HG03469 (cell line): Measurements from ENCODE around the gene LRRK1.

Source experiments
- ATAC-seq: cut with Tn5 transposase; IDR thresholded peaks from one replicate; pipeline ENCODE4 v1.9.1; 2021; ENCODE audit warnings: mild to moderate bottlenecking, moderate library complexity, moderate number of reproducible peaks; ENCODE audit not compliant: unreplicated experiment

The LRRK1 gene

GRCh38 chr15:100891307-100892012 lies 27.7 kb upstream of the LRRK1 start:
- ATAC-seq, result no peak

- ATAC-seq, result no peak
These were observed 27.2 kb upstream of the LRRK1 start for GRCh38 chr15:100892013-100892355.

- no peak for ATAC-seq
These were observed 25.7 kb upstream of the LRRK1 start for GRCh38 chr15:100893261-100893963.

- ATAC-seq, result no peak
These were observed 25.2 kb upstream of the LRRK1 start for GRCh38 chr15:100893964-100894295.

- no peak for ATAC-seq
These were observed 23.4 kb upstream of the LRRK1 start for GRCh38 chr15:100895721-100896120.

GRCh38 chr15:100897221-100898151 lies 21.7 kb upstream of the LRRK1 start:
- ATAC-seq, result no peak

- no peak for ATAC-seq
These were observed 21.0 kb upstream of the LRRK1 start for GRCh38 chr15:100898152-100898490.

GRCh38 chr15:100898661-100899462 lies 20.3 kb upstream of the LRRK1 start:
- ATAC-seq, result no peak

- no peak for ATAC-seq
These were observed 19.6 kb upstream of the LRRK1 start for GRCh38 chr15:100899601-100900000.

GRCh38 chr15:100900136-100900794 lies 18.9 kb upstream of the LRRK1 start:
- ATAC-seq, result no peak

GRCh38 chr15:100900795-100901169 lies 18.4 kb upstream of the LRRK1 start:
- ATAC-seq, result no peak

GRCh38 chr15:100901296-100901695 lies 17.9 kb upstream of the LRRK1 start:
- no peak for ATAC-seq

GRCh38 chr15:100901702-100902435 lies 17.3 kb upstream of the LRRK1 start:
- ATAC-seq, result no peak

GRCh38 chr15:100902436-100903167 lies 16.6 kb upstream of the LRRK1 start:
- ATAC-seq, result no peak

- no peak for ATAC-seq
These were observed 16.0 kb upstream of the LRRK1 start for GRCh38 chr15:100903168-100903554.

GRCh38 chr15:100905850-100906249 lies 13.3 kb upstream of the LRRK1 start:
- no peak for ATAC-seq

- ATAC-seq, result no peak
These were observed 10.7 kb upstream of the LRRK1 start for GRCh38 chr15:100908466-100908865.

GRCh38 chr15:100909565-100909964 lies 9.6 kb upstream of the LRRK1 start:
- ATAC-seq, result no peak
